ENCODE data around the gene DLL4.

The DLL4 gene

DNA sequence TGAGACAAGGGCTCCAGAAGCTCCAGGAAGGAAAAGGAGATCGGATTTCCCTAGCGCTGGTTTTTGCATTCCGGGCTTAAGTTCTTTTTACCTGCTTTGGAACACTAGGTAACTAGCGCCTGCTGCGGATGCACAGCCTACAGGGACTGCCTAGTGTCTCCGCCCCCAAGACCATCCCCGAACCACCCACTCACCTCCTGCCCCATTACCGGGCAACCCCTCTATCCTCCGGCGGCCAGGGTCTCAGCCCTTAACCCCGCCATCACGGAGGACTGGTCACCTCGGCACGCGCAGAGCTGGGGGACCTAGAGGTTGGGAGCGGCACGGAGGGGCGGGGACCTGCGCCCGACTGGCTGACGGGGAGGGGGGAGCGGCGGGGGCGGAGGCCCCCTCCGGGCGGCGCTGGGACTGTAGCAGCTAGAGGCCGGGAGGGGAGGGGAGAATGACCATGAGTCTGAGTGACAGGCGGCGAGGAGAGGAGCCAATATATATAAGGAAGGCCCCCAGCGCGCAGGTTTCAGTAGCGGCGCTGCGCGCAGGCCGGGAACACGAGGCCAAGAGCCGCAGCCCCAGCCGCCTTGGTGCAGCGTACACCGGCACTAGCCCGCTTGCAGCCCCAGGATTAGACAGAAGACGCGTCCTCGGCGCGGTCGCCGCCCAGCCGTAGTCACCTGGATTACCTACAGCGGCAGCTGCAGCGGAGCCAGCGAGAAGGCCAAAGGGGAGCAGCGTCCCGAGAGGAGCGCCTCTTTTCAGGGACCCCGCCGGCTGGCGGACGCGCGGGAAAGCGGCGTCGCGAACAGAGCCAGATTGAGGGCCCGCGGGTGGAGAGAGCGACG is at the start of gene DLL4:
Gene DLL4 (plus strand): TSS at position 520 of the 839 bp plus-strand sequence. CDS start 329 bp downstream, outside the sequence.
- no peak within 1 kb of the TSS for H3K27ac ChIP-seq
- DNase-seq (ENCODE audit: low read depth, low spot score), result no peak

DNA sequence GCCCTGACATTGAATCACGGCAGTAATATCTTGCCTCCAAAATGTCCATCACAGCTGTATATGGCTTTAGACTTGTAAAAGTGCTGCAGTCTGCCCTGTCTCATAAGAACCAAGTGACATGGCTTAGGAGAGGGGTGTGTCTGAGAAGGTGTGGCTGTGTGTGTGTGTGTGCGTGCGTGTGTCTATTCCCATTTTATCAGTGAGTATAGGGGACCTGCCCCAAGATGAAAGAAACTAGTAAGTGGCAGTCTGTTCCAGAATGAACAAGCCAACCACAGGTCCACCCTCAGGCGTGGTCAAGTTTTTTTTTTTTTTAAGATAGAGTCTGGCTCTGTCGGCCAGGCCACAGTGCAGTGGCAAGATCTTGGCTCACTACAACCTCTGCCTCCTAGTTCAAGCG is 49.5 kb upstream of the DLL4 start:
- no peak for DNase-seq (ENCODE audit: low read depth, low spot score)
- peak overlapping the region; percentile 29 for H3K27ac ChIP-seq

DNA sequence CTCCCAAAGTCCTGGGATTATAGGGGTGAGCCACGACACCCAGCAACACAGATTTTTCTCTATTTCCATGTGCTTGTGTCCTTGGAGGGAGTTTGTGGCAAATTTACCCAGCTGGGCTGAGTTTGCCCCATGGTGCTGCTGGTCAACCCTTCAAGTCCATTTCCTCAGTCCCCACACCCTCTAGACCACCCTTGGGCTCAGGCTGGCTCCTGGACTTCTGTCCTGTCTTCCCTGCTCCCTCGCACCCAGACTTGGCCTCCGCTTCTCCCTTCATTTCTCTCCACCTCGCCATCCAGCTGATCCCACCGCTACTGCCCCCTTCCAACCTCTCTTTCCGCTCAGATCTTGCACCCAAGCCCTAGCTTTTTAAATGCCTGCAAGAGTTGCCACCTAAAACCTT is 47.8 kb upstream of the DLL4 start:
- no peak overlapping the region for H3K27ac ChIP-seq
- no peak for DNase-seq (ENCODE audit: low read depth, low spot score)

DNA sequence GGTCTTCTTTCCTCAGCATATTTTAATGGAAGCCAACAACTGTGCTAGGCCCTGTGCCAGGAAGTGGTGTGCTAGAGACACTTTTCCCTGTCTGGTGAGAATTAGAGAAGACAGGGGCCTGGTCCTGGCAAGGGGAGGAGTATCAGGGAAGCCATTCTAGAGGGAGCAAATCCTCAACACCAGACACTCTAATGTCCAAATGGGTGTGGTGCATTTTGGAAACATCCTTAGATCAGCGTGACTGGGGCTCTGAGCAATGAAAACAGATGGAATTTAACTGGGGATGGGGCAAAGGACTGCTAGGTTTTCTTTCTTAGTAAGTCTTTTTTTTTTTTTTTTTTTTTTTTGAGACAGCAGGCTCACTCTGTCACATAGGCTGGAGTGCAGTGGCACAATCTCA is 42.6 kb upstream of the DLL4 start:
- H3K27ac ChIP-seq, result no peak overlapping the region
- no peak for DNase-seq (ENCODE audit: low read depth, low spot score)

DNA sequence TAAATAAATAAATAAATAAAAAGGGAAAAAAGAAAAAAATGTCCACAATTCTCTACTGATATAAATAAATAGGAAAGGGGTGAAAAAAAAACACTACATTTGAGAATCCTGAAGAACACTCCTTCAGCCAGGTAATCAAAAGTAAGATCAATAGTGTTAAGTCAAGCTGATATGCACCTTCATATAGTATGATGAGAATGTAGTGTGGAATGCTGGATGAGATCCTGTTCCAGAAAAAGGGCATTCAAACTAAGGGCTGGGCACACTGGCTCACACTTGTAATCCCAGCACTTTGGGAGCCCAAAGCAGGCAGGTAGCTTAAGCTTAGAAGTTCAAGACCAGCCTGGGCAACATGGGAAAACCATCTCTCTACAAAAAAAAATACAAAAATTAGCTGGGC is 40.0 kb upstream of the DLL4 start:
- H3K27ac ChIP-seq, result no peak overlapping the region
- DNase-seq (ENCODE audit: low read depth, low spot score), result no peak

DNA sequence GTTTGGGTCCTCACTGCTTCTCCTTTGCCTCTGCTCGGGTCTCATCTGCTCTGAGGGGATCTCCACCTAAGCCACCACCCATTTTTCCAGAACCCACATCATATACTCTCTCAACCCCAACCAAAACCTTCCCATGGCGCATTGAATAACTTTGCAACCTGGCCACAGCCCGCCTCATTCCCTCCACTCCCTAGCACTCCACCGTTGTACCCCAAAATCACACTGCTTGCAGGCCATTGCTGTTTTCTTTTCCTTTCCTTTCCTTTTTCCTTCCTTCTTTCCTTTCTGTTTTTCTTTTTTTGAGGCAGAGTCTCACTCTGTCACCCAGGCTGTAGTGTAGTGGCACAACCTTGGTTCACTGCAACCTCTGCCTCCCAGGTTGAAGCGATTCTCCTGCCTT is 38.0 kb upstream of the DLL4 start:
- no peak overlapping the region for H3K27ac ChIP-seq
- no peak for DNase-seq (ENCODE audit: low read depth, low spot score)

DNA sequence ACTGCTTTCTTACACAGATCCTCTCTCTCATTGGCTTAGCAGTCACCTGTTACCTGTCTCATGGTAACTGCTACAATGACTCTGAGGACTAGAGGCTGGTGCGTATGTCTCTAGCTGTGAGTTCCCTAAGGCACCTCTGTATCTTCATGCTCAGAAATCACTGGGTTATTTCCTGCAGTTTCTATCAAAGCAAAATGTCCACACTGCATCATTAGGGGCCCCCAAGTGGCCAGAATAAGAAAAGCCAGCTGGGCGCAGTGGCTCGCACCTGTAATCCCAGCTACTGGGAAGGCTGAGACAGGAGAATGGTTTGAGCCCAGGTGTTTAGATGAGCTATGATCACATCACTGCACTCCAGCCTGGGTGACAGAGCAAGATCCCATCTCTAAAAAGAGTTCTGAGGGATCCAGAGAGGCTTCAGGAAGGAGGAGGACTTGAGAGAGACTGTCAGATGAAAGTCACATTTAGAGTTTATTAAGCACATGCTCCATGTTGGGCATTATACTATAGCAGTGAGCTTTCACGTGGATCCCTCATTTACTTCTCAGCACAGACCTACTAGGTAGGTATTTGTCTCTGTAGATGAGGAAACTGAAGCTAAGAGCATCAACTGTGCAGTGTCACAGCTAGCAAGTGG is 37.2 kb upstream of the DLL4 start:
- no peak overlapping the region for H3K27ac ChIP-seq
- no peak for DNase-seq (ENCODE audit: low read depth, low spot score)

DNA sequence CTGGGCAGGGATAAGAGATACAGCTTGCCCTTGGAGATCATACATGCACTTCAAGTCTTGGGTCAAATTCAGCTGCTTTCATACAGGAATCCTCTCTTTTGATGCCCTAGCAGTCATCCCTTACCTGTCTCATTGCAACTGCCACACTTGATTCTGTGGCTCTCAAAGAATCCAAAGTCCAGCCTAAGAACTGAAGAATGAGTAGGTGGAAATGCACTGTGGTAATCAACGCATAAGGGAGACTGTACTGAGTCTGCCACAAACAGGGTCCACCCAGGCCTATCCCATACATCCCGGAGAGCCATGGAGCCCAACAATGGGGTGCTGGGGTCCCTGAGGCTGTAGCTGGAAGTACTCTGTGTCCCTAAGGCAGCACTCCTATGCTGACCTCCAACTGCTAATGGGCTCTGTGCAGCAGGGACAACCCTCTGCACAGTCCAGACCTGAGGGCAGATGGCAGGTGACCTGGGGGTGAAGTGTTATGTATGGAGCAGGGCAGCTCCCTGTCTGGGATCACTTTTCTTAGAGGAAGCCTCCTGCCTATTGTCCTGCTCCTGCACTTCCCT is 36.6 kb upstream of the DLL4 start:
- no peak overlapping the region for H3K27ac ChIP-seq
- no peak for DNase-seq (ENCODE audit: low read depth, low spot score)

DNA sequence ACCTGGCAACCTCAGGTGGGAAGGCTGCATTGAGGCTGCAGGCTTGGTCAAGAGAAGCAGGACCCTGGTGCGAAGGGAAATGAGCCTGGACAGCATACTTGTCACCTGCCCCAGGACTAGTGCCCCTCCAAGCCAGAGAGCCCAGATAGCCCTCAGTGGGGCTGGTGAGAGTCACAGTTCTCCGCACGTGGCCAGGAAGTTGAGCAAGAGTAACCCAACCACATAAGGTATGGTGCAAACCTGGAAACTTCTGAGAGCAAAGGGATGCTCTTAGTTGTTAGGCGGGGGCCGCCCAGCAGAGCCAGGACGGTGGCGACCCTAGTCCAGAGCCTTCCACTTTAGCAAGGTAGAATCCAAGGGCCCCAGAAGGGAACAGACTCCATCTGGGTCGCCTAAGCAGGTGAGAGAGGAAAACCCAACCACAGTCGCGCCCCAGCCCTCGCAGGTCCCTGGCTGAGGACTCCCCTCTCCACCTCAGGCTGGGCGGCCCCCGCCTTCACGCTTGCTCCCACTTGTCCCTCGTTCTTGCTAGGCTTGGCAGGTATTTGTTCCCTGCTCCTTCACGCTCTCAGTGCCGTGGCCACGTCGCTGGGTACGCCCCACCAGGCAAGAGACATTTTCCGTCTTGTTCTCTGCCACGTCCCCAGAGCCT is 36.0 kb upstream of the DLL4 start:
- DNase-seq (ENCODE audit: low read depth, low spot score), result no peak
- H3K27ac ChIP-seq, result no peak overlapping the region

DNA sequence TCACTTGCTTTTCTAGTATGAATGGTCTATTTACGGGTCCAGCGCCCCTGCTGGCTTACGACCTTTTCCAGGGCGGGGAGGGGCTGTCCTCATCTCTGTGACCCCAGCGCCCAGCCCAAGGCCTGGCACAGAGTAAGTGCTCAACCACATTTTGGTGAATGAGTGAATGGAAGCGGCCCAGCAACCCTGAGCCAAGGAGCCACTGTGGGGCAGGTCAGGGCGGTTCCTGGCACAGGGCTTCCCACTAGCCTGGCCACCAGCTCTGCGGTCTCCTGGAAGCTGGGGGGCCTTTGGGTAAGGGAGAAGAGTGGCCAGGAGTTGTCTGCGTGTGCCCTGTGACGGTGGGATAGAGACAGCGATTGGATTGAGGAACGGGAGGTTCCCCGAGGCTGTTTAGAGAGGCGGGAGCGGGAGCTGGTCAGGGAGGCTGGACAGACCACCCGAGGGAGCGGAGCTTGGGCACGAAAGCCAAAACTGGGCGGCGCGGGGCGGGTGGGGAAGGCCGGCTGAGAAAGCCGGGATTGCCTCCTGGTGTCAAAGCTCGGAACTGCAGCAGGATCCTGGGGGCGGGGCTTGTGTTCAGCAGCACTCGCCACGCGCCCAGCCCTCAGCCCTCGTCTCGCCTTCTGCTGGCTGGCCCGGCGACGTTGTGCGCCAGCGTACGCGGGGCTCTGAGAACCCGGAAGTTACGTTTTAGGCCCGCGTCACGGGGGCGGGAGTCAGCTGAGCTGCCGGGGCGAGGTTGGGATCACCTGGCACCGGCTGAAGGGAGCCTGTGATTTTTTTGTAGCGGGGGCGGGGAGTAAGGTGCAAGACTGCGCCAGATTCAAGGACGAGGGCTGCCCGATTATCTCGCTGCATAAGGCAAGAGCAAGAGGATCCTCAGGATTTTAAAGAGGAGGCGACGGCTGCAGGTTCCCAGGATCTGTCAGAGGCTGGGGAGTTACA is 35.1 kb upstream of the DLL4 start, which contains the start of gene VPS18:
Gene VPS18 (plus strand): TSS at position 718 of the 948 bp plus-strand sequence. CDS start 319 bp downstream, outside the sequence.
- peak; percentile 91 for DNase-seq (ENCODE audit: low read depth, low spot score)
- peak within 1 kb of the TSS; percentile 85 for H3K27ac ChIP-seq

DNA sequence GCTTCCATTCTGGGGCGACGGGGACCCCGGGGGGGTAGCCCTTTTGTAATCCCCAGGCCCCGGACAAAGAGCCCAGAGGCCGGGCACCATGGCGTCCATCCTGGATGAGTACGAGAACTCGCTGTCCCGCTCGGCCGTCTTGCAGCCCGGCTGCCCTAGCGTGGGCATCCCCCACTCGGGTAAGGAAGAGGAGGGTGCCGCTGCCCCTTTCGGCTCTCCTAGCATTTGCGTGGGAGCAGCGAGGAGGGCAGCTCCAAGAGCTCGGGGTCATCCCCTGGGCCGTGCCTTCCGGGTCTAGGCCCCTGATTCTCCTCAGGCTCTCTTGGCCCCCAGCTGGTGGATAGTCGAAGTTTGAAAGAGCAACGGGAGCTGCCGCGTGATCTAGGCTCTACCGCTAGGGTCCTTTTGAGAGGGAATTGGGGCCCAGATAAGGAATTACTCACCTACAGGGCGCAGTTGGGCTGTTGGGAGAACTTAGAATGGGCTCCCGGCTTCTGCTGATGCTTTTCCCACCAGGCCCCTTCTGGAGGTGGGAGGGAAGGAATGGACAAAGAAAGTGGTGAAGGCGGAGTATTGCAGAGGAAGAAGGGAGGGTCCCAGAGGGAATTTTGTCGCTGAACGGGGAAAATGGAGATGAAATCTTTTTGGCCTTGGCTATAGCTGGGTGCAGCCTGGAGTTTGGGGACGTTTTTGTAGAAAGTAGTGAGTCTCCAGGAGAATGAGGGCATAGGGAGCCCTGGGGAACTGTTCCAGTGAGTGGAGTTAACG is 34.3 kb upstream of the DLL4 start:
- H3K27ac ChIP-seq, result peak overlapping the region; percentile 85
- no peak for DNase-seq (ENCODE audit: low read depth, low spot score)

DNA sequence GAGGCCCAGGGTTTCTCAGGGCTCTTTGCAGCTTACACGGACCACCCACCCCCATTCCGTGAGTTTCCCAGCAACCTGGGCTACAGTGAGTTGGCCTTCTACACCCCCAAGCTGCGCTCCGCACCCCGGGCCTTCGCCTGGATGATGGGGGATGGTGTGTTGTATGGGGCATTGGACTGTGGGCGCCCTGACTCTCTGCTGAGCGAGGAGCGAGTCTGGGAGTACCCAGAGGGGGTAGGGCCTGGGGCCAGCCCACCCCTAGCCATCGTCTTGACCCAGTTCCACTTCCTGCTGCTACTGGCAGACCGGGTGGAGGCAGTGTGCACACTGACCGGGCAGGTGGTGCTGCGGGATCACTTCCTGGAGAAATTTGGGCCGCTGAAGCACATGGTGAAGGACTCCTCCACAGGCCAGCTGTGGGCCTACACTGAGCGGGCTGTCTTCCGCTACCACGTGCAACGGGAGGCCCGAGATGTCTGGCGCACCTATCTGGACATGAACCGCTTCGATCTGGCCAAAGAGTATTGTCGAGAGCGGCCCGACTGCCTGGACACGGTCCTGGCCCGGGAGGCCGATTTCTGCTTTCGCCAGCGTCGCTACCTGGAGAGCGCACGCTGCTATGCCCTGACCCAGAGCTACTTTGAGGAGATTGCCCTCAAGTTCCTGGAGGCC is 29.5 kb upstream of the DLL4 start:
- DNase-seq (ENCODE audit: low read depth, low spot score), result no peak
- no peak overlapping the region for H3K27ac ChIP-seq

DNA sequence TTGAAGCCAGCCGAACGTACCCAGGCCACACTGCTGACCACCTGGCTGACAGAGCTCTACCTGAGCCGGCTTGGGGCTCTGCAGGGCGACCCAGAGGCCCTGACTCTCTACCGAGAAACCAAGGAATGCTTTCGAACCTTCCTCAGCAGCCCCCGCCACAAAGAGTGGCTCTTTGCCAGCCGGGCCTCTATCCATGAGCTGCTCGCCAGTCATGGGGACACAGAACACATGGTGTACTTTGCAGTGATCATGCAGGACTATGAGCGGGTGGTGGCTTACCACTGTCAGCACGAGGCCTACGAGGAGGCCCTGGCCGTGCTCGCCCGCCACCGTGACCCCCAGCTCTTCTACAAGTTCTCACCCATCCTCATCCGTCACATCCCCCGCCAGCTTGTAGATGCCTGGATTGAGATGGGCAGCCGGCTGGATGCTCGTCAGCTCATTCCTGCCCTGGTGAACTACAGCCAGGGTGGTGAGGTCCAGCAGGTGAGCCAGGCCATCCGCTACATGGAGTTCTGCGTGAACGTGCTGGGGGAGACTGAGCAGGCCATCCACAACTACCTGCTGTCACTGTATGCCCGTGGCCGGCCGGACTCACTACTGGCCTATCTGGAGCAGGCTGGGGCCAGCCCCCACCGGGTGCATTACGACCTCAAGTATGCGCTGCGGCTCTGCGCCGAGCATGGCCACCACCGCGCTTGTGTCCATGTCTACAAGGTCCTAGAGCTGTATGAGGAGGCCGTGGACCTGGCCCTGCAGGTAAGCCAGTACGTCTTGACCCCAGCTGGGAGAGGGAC is 28.7 kb upstream of the DLL4 start:
- no peak for DNase-seq (ENCODE audit: low read depth, low spot score)
- no peak overlapping the region for H3K27ac ChIP-seq

DNA sequence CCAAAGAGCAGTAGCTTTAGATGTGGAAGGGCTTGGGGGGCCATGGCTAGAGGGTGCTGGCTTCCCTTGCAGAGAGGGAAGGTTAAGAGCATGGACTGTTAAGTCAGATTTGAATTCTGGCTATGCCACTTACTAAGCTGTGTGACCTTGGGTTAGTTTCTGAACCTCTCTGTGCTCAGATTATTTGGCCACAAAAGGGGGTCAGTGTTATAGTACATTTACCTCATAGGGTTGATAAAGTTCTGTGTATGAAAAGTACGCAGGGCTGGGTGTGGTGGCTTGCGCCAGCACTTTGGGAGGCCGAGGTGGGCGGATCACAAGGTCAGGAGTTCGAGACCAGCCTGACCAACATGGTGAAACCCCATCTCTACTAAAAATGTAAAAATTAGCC is 28.1 kb upstream of the DLL4 start:
- no peak for DNase-seq (ENCODE audit: low read depth, low spot score)
- no peak overlapping the region for H3K27ac ChIP-seq

DNA sequence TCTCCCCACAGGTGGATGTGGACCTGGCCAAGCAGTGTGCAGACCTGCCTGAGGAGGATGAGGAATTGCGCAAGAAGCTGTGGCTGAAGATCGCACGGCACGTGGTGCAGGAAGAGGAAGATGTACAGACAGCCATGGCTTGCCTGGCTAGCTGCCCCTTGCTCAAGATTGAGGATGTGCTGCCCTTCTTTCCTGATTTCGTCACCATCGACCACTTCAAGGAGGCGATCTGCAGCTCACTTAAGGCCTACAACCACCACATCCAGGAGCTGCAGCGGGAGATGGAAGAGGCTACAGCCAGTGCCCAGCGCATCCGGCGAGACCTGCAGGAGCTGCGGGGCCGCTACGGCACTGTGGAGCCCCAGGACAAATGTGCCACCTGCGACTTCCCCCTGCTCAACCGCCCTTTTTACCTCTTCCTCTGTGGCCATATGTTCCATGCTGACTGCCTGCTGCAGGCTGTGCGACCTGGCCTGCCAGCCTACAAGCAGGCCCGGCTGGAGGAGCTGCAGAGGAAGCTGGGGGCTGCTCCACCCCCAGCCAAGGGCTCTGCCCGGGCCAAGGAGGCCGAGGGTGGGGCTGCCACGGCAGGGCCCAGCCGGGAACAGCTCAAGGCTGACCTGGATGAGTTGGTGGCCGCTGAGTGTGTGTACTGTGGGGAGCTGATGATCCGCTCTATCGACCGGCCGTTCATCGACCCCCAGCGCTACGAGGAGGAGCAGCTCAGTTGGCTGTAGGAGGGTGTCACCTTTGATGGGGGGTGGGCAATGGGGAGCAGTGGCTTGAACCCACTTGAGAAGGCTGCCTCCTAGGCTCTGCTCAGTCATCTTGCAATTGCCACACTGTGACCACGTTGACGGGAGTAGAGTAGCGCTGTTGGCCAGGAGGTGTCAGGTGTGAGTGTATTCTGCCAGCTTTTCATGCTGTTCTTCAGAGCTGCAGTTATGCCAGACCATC is 26.3 kb upstream of the DLL4 start:
- no peak for DNase-seq (ENCODE audit: low read depth, low spot score)

DNA sequence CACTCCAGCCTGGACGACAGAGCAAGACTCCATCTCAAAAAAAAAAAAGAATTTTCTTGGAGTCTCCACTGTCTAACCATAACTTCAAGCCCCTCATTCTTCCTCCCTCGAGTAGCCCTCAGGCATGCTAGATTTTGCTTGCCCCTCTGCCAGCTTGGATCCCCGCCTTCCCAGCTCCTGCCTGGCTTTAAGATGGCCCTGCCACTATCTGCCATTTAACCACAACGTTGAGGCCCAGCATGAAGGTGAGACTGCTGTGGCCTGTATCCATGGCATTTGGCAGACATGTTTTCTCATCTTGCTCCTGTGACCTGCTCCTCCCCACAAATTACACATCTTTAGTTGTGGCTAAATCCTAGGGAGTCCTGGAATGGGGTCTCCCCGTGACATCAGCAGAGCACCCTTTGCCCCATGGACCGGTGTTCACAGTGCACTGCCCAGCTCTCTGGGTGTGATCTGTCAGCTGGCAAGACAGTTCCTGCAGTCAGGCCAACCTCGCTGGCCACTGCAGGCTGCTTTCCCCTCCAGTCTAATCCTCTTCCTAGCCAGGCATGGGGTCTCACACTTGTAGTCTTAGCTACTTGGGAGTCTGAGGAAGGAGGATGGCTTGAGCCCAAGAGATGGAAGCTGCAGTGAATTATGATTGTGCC is 24.5 kb upstream of the DLL4 start:
- no peak for DNase-seq (ENCODE audit: low read depth, low spot score)
- peak overlapping the region; percentile 19 for H3K27ac ChIP-seq

More for the DNA sequence above, 26.3 kb upstream of the DLL4 start:
- H3K27ac ChIP-seq, result peak overlapping the region; percentile 1
